ENCODE measurements around the gene PLEKHH1.
A peak's percentile ranks its signal among the peaks of the same experiment; 100 is the strongest.

PLEKHH1 gene

GRCh38 chr14:67569011-67569650 is 36.0 kb downstream of the PLEKHH1 start:
- peak; percentile 19 for DNase-seq

DNA sequence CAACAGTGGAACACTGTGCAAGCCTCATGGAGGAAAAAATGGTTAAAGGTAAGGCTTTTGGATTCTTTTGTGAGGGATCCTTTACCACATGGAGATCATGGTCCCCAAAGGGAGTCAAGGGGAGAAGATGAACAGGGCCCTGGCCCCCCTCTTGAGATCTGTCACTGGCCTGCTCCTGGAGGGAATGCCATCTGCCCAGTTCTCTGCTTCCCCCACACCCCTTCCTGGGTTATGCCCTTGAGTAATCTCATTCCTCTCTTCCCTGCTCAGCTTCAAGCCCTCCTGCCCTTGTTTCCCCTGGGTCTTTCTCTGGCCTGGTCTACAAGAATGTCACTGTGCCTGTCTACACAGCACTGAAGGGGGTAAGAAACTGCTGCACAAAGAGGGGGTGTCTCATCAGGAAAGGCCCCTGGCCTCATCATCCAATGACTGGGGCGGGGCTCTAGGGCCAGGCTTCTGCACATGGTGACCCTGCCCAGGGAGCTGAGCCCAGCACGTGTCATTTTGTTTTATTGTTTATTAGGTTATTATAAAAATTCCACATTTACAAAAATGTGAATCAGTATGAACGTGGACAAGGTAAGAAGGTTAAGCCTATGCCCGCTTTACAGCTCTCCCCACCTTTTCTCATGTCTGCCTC is 36.7 kb downstream of the PLEKHH1 start:
- no peak for DNase-seq

DNA sequence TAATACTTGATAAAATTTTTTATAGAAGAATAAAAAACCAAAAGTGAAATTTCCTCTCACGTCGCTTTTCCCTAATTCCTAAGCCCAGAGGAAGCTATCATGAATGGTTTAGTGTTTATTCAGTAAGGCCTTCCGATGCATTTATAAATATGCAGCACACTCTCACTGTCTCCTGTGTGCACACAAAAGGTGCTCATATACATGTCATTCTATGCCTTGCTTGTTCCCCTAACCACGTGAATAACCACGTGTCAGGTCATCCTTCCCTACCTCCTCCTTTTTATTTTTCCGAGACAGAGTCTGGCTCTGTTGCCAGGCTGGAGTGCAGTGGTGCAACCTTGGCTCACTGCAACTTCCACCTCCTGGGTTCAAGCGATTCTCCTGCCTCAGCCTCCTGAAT is 37.4 kb downstream of the PLEKHH1 start:
- DNase-seq, result no peak

GRCh38 chr14:67571275-67571990 is 38.3 kb downstream of the PLEKHH1 start:
- DNase-seq, result peak; percentile 84

DNA sequence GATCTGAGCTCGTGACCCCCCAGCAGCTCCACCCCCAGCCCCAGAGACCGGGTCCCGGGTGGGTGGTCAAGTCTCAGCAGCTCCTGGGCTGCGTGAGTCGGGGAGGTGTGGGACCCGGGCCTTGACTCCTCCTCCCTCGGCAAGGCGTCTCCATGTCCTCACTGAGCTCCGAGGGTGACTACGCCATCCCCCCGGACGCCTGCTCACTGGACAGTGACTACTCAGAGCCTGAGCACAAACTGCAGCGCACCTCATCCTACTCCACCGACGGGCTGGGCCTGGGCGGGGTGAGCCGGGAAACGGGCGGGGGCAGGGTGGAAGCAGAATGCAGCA is 38.9 kb downstream of the PLEKHH1 start:
- DNase-seq, result no peak

DNA sequence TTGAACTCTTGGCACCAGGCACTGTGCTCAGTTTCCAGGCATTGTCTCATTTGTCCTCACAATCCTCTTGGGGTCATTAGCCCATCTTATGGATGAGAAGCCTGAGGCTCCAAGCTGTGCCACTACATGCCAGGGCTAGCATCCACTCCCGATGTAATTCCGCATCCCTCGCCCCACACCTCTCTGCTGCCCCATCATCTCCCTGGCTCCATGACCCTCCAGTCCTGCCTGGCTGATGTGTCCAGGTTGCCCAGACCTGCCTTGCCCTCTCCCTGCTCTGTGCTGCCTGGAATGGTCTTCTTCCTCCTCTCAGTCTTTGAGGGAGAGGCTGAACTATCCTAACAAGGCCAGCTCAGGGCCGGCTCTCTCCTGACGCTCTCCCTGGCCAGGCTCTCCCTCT is 39.5 kb downstream of the PLEKHH1 start:
- DNase-seq, result no peak

GRCh38 chr14:67573228-67574010 is 40.3 kb downstream of the PLEKHH1 start:
- no peak for DNase-seq

DNA sequence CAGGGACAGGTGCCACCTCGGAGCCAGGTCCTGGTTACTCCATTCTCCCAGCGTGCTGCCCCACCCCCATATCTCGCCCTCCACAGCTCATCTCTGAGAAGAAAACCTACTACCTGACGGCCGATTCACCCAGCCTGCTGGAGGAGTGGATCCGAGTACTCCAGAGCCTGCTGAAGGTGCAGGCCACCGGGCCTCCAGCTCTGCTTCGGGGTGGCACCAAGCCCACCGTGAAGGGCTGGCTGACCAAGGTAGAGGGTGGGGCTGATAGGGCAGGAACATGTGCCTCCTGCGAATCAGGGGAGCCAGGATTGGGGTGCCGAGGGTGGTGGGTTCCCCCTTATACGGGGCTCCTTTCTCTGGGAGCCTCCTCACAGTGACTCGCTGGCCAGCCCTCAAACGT is 41.1 kb downstream of the PLEKHH1 start:
- DNase-seq, result no peak

DNA sequence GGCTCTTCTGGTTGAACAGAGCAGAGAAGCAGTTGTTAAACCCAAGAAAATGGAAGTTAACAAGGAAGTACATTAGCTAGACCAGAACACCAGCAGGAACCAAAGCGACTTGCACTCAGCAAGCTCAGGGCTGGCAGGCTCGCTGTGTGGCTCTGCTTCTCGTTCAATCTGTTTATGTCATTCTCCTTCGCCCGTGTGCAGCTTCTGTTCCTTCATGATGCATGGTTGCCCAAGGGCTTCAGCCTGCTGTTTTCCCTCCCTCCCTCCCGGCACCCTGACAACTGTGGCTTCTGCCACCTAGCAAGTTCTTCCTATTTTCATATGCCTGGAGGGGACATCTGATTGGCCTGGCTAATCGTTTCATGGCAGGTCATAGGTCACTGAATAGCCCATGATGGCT is 41.7 kb downstream of the PLEKHH1 start:
- no peak for DNase-seq

GRCh38 chr14:67575684-67576083 is 42.6 kb downstream of the PLEKHH1 start:
- DNase-seq, result no peak

DNA sequence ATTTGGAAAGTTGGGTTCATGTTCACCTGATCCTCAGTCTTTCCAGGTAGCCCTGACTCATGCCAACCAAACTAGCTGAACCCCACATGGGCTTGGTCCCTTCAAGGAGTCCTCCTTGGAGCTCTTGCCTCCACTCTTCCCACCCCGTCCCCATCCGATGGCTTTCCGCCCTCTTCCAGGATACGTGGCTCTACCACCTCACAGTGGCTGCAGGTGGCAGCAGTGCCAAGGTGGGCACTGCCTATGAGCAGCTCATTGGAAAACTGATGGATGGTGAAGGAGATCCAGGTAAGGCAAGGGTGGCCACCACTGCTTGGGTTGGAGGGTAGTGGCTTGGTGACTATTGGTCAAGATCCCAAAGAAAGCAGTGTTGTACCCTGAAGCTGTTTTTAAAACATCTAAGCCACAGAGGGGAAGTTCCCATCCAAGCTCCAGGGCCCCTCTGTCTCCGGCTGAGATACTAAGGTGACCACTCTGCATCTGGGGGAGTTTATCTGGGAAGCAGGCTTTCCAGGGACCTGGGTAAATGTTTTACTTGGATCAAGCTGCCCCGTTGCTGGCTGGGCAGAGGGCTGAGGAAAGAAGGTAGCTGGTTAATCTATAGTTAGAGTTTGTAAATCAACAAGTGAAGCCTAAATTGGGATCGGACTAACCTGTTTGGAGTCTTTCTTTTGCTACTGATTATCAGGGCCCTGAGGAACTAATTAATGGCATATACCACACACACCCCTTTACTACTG is 43.3 kb downstream of the PLEKHH1 start:
- no peak for DNase-seq

DNA sequence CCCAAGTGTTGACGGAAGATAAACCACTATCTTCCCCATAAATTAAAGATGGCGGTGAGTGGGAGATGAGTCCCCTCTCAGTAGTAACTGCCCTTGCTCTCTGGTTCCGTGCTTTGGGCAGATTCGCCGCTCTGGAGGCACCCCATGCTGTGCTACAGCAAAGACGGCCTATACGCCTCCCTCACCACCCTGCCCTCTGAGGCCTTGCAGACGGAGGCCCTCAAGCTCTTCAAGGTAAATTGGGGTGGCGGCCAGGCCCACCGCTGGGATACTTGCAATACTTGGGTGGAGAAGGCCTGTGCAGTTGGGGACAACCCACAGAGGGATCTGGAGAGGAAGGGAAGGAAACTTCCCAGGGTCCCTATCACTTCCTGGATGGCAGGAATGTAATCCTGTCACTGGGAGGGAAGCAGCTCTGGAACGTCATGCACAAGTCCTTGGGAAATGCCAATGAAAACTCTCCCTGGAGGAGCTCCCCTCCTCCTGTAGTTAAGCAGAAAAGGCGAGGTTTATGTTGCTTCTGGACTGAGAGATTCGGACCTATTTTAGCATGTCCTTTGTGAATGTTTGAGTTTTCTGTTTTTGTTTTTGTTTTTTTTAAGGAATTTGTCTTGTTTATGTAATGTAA is 44.2 kb downstream of the PLEKHH1 start:
- no peak for DNase-seq

- no peak for DNase-seq
These were observed 45.0 kb downstream of the PLEKHH1 start for GRCh38 chr14:67577909-67578749.

- DNase-seq, result no peak
These were observed 46.0 kb downstream of the PLEKHH1 start for GRCh38 chr14:67579040-67579439.

GRCh38 chr14:67579636-67580035 is 46.5 kb downstream of the PLEKHH1 start:
- no peak for DNase-seq

GRCh38 chr14:67580336-67581171 is 47.5 kb downstream of the PLEKHH1 start:
- DNase-seq, result no peak

DNA sequence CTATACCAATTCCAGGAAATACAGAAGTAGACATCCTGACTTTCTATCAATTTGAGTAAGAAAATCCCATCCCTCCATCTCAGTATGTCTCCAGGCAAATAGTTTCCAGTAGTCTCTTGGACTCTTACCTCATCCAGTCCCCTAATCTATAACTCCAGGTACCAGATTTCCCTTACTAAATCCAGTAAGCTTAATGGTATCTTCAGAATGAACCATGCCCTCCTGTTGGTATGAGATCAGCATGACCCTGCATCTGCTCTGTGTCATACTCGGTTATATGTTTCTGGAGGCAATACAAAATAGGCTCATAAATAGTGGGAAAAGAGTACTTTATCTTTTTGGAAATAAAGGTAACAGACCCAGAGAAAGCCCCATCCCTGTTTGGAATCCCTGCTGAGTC is 48.6 kb downstream of the PLEKHH1 start:
- DNase-seq, result no peak

DNA sequence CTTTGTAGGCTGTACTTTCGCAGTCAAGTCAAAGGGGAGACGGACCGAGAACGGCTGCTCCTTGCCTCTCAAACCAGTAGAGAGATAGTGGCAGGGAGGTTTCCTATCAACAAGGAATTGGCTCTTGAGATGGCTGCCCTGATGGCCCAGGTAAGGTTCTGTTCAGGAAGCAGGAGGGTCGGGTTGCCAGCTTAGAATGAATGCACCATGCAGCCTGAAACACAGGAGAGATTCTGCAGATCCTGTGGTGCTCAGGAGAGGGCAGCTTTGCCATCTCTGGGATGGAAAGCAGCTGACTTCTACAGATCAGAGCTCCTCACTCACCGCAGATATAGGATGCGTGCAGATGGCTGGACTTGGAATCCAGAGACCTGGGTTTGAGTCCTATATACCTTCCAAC is 49.0 kb downstream of the PLEKHH1 start:
- DNase-seq, result no peak

- peak; percentile 71 for DNase-seq
These were observed 50.9 kb downstream of the PLEKHH1 start for GRCh38 chr14:67583711-67584644.
